ENCODE measurements around the gene SEMA4F.

- TF ChIP-seq CEBPB (IDR thresholded peaks at IDR 0.05) = no peak
- no peak for TF ChIP-seq JUN (IDR thresholded peaks at IDR 0.05)
- TF ChIP-seq MAX (IDR thresholded peaks at IDR 0.05) = no peak
- no peak for TF ChIP-seq CTCF (IDR thresholded peaks at IDR 0.05)
- TF ChIP-seq RAD21 (conservative IDR thresholded peaks at IDR 0.05 in 1 of 2, IDR thresholded peaks at IDR 0.05 in 1 of 2) = no peak
- TF ChIP-seq CHD2 (IDR thresholded peaks at IDR 0.05; ENCODE audit: low read length, partially characterized antibody) = no peak
- TF ChIP-seq FOSB (CRISPR knock-in tag; IDR thresholded peaks at IDR 0.05) = no peak
- TF ChIP-seq KDM1A (IDR thresholded peaks at IDR 0.05; ENCODE audit: low read depth) = no peak
- no peak for TF ChIP-seq PBX3 (IDR thresholded peaks at IDR 0.05)
- no peak for TF ChIP-seq HMGXB4 (CRISPR knock-in tag; IDR thresholded peaks at IDR 0.05; ENCODE audit: borderline replicate concordance)
- no peak for TF ChIP-seq POLR2A (IDR thresholded peaks at IDR 0.05; ENCODE audit: low read length)
- no peak for TF ChIP-seq USF2 (IDR thresholded peaks at IDR 0.05)
Measured at GRCh38 chr2:74728842-74729241, 74.8 kb downstream of the SEMA4F start.
